ENCODE measurements around the gene LYSET. TPM values are rescaled to one million over a fixed set of nuclear protein-coding genes. Genes with fewer than 3 reads are reported as not detected.
A peak's percentile ranks its signal among the peaks of the same experiment; 100 is the strongest.
"Not testable (repeated sequence)": the region's sequence is repeated elsewhere in the genome, so short reads cannot be mapped to it uniquely, and the experiment has no call there.

Gene LYSET
- 8.6 TPM for total RNA-seq

DNA sequence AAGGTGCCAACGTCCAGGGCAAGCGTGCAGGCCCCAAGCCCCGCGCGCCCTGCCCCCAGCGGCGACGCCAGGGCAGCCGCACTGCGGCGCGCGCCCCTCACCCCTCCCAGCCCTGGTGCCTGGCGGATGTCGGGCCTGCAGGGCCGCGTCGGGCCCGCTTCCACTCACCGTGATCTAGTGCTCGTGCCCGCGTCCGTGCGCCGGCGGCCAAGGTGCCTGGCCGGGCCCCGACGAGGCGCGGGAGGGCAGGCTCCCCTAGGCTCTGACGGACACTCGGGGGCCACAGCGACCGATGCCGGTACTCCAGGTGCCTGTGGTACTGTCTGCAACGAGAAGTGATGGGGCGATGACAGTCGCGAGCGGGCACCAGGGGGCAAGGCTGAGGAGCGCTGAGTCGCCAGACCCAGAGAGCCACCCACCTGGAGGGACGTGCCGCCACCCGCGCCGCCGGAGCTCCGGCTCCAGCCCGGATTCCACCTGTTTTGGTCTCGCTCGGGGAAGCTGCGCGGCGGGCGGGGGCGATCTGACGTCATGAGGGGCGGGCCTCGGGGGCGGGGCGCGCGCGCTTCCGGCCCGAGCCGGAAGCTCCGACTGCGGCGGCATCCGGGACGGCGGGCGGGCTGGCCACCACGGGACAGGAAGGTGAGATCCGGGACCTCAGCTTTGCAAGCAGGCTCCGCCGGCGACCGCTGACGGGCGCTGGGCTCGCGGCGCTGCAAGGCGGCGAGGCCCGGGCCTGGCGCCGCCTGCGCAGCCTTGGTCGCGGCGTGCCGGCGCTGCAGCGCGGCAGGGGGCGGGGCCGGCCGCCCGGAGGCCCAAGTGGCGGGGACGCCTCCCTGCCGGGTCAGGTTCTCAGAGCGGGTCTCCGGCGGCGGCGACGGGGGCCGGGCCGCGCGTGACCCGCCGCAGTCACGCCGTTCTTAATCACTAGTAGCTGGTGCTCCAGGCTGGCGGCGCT is at the start of gene LYSET, which contains the start of gene MOAP1:
TSS of gene LYSET (plus strand) at position 927 of the 958 bp plus-strand sequence. CDS start 89 bp downstream, outside the sequence.
TSS of gene MOAP1 (minus strand) at position 507 of the 958 bp plus-strand sequence. CDS start 655 bp downstream, outside the sequence.
- DNase-seq, result peak; percentile 83

DNA sequence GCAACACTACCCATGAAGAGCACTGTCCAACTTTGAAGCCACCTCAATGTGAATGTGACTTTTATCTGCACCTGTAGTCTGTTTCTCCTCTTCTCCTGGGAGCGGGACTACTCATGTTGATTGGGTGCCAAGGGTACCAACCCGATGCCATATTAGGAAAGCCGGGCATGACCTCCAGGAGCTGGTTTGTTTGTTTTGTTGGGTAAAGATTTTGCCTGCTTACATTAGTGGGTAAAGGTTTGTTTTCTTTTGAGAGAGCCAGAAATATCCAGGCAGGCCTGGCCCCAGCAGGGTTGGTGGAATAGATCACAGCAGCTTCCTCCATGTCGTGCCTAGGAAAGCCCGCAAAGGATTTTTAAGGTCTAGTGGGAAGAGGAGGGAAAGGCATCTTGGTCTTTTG is 49.7 kb upstream of the LYSET start:
- no peak for DNase-seq

GRCh38 chr14:93136009-93136408 is 49.1 kb upstream of the LYSET start:
- DNase-seq, result no peak

- DNase-seq, result not testable (repeated sequence)
Observed at GRCh38 chr14:93136508-93136907, 48.6 kb upstream of the LYSET start.

- no peak for DNase-seq
Observed at GRCh38 chr14:93137864-93138263, 47.3 kb upstream of the LYSET start.

DNA sequence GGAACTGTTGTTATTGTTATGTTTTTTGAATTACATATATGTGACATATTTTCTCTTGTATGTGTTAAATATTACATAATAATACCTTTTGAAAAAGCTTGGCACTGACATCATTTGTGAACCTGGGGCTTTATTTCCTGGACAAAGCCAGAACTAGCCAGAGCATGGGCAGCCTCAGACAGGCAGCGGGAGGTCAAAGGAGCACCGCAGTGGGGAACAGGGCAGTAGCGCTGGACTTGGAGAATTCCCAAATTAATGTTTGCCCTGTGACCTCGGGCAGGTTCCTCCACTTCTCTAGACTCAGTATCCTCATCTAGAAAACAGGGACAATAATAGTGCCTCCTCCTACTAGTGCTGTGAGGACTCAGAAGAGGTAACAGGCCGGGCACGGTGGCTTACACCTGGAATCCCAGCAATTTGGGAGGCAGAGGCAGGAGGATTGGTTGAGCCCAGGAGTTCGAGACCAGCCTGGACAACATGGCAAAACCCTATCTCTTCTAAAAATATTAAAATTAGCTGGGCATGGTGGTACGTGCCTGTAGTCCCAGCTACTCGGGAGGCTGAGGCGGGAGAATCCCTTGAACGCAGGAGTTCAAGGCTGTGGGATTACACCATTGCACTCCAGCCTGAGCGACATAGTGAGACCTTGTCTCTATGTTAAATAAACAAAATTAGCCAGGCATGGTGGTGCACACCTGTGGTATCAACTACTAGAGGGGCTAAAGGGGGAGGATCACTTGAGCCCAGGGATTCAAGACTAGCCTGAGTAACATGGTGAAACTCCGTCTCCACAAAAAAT is 42.1 kb upstream of the LYSET start:
- DNase-seq, result no peak

DNA sequence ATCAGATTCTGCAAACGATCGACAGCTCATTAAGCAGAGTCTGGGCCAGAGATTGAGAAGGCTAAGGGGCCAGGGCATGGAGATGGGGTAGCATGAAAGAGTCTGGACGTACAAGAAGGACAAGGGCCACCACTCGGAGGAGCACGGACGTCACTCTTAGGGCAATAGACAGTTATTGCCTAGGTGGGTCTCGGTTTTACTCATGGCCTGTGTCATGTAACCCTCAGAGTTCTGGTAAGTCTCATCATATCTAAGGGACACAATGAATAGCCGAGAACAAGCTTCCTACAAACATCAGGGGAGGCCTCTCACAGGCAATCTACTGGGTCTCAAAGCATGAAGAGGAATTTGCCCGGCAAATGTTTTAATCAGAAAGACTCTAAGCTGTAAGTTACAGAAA is 39.0 kb upstream of the LYSET start:
- DNase-seq, result no peak

GRCh38 chr14:93148979-93149378 is 36.1 kb upstream of the LYSET start:
- no peak for DNase-seq

GRCh38 chr14:93150227-93151208 is 34.6 kb upstream of the LYSET start:
- no peak for DNase-seq

DNA sequence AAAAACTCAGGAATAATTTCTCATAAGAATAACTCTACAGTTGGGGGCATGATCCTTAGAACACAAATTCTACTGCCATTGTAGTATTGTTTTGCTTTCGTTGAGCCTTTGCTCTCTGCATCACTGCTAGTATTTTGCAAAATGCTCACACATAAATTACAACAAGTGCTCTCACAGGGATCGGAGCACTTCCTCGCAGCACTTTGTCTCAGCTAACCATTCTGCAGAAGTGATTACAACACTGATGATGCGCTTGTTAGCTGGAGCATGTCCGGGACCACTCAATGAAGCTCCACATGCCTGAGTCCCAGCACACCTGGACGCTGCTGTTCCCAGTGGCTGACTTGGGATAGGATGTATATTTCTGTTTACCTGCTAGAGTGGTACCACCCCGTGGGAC is 32.0 kb upstream of the LYSET start:
- DNase-seq, result no peak

DNA sequence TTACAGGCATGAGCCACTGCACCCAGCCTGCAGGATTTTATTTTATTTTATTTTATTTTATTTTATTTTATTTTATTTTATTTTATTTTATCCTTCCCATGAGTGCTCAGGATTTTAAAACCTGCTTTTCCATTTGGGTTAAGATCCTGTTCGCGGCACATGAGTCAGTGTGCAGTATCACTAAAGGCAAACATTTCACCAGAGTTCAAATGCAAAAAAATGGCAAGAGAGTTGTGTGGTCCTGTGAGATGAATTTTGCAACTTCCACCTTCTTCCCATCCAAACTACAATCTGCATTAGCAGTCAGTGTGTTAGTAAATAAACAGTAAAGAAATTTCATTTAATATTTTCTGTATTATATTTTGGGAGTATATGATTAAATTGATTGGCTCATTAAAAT is 29.4 kb upstream of the LYSET start:
- DNase-seq, result no peak

DNA sequence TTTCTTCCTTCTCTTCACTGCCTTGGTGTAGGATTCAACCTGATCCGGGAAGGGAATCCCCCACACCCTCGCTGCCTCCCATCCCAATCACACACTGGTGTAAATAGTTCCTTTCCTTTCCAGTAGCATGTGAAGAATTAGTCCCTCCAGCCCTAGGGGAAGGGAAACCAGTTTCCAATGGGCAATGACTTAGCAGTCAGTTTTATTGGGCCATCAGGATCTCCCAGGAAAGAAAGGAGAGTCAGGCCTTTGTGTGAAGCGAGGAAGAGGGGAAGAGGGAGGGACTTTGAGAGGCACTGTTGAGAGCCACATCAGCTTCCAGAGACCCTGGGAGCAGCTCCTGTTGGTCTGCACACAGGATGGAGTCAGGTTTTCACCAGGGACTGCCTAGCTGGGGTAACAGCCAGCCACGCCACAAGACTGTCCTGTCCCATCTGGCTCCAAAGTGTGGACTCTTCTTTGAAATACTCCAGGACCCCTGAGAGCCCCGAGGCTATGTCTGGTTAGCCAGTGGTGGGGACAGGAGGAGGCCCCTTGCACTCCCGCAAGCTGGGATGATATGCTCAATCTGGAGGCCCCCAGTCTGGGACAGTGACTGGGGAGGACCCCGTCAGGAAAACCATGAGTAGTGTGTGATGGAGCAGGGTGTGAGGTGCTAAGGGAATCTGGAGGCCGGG is 28.3 kb upstream of the LYSET start:
- DNase-seq, result no peak

DNA sequence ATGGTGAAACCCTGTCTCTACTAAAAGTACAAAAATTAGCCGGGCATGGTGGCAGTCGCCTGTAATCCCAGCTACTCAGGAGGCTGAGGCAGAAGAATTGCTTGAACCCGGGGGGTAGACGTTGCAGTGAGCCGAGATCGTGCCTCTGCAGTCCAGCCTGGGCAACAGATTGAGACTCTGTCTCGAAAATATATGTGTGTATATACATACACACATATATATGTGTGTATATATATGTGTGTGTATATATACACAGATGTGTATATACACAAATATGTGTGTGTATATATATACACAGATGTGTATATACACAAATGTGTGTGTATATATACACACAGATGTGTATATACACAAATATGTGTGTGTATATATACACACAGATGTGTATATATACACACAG is 26.8 kb upstream of the LYSET start:
- DNase-seq, result not testable (repeated sequence)

DNA sequence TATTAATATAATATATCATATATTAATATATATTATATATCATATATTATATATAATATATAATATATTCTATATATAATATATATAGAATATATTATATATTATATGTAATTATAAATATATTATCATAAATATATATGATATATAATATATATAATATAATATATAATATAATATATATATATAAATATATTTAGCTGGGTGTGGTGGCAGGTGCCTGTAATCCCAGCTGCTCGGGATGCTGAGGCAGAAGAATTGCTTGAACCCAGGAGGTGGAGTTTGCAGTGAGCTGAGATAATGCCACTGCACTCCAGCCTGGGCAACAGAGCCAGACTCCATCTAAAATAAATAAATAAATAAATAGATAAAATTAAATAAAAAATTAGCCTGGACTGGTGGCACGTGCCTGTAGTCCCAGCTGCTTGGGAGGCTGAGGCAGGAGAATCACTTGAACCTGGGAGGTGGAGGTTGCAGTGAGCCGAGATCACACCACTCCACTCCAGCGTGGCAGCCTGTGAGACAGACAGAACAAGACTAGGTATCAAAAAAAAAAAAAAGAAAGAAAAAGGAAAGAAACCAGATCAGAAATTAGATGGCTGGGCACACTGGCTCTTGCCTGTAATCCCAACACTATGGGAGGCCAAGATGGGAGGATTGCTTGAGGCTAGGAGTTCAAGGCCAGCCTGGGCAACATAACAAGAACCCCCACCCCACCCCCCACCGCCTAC is 25.3 kb upstream of the LYSET start:
- DNase-seq, result not testable (repeated sequence)

- no peak for DNase-seq
Observed at GRCh38 chr14:93160353-93160801, 24.7 kb upstream of the LYSET start.

DNA sequence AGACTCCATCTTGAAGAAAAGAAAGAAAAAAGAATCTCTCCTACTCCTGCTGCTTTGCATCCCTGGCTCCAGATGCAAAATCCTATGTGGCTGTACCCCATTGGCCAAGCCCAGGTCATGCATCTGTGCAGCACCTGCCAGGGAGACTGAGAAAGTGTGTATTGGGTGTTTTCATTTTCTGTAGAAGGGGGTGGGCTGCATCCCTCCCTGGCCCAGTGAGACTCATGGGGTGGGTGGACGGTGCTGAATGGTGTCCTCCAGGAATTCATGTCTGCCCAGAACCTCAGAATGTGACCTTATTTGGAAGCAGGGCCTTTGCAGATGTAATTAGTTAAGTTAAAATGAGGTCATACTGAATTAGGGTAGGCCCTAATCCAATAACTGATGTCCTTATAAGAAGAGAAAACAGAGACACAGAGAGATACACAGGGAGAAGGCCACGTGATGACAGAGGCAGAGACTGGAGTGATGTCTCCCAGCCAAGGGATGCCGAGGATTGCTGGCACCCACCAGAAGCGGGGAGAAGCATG is 23.6 kb upstream of the LYSET start:
- no peak for DNase-seq

DNA sequence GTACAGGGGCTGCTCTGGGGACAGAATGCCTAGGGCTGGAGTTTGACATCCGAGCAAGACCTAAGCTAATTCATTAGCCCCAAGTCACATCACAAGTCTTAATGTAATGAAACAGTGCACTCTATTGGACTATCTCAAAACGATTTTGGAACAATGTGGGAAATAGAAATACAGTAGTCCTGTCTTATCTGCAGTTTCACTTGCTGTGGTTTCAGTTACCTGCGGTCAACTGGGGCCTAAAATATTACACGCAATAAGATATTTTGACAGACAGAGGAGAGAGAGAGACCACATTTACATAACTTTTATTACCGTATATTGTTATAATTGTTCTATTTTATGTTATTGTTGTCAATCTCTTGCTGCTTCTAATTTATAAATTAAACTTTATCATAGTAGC is 21.6 kb upstream of the LYSET start:
- DNase-seq, result no peak

GRCh38 chr14:93165271-93166265 is 19.5 kb upstream of the LYSET start:
- DNase-seq, result not testable (repeated sequence)

- DNase-seq, result not testable (repeated sequence)
Observed at GRCh38 chr14:93168610-93169009, 16.5 kb upstream of the LYSET start.
